ENCODE data around the gene PCK1.

PCK1 gene

GRCh38 chr20:57608516-57608915 is 47.6 kb downstream of the PCK1 start:
- no peak for DNase-seq

- no peak for DNase-seq
These were observed 48.4 kb downstream of the PCK1 start for GRCh38 chr20:57609086-57609841.

- no peak for DNase-seq
These were observed 48.9 kb downstream of the PCK1 start for GRCh38 chr20:57609842-57610167.

DNA sequence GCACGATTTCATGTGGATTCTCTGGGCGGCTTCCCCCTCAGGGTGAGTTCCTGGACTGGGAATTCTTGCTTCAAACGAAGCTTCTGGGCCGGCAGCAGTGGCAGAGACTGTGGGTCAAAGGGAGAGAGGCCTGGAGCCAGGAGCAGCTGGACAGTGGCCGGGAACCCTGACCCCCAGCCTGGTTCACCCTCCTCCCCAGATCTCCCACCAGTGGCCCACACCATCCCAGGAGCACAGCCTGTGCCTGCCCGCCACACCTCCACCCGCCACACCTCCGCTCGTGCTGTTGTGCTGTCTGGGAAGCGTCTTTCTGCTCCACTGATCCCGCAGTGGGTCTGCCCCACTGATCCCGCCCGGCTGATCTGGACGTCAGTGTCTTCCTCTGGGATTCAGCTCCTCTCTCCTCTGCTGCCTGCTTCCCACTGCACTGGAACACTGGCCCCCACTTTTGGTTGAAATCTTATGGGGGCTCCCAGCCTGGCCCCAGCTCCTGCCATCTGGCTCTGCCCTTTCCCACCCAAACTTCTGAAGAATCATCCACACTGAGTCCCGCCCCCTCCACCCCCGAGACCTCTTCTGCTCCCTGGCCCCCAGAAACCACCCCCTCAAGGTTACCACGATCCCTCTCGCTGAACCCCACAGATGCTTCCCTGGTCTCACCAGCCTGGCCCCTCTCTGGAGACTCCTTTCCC is 49.5 kb downstream of the PCK1 start:
- no peak for DNase-seq

- no peak for DNase-seq
These were observed 50.8 kb downstream of the PCK1 start for GRCh38 chr20:57611586-57612311.

- no peak for DNase-seq
These were observed 51.5 kb downstream of the PCK1 start for GRCh38 chr20:57612436-57612835.

DNA sequence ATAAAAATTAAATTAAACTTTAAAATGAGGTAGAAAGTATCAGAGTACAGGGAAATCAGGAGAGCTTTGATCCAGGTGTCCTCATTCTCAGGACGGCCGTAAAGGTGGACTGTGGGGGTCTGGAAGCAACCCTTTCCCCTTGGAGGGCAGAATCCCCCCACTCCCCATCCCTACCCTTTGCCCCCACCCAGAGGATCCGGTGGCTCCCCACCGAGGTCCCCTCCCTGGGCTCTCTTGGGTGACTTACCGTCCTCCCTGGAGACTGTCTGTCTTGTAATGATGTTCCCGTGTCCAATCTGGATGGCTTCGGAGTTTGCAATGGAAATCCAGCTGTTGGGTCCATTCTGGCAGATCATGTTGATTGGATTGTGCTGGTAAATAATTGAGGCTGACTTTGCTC is 52.0 kb downstream of the PCK1 start:
- DNase-seq = no peak

DNA sequence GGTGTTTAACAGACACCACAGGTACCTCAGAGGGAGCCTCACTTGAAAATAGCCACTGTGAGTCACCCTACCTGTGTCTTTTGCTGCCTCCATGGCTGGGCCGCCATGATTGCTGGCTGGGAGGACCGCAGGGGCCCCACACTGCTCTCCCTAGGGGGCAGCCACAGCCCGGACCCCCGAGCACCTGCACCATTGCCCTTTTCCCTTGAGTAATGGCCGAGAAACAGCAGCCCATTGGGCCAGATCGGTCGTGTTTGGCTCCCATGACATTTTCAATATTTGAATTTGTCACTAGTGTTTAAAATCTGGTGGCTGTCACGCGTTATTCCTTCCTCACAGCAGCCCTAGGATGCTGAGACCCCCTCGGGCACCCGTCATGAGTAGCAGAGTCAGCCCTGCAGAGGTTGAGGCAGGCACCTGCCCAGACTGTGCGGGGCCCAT is 52.6 kb downstream of the PCK1 start:
- DNase-seq = no peak

- DNase-seq = no peak
These were observed 53.9 kb downstream of the PCK1 start for GRCh38 chr20:57614490-57615444.

GRCh38 chr20:57615445-57615811 is 54.5 kb downstream of the PCK1 start:
- DNase-seq = no peak

DNA sequence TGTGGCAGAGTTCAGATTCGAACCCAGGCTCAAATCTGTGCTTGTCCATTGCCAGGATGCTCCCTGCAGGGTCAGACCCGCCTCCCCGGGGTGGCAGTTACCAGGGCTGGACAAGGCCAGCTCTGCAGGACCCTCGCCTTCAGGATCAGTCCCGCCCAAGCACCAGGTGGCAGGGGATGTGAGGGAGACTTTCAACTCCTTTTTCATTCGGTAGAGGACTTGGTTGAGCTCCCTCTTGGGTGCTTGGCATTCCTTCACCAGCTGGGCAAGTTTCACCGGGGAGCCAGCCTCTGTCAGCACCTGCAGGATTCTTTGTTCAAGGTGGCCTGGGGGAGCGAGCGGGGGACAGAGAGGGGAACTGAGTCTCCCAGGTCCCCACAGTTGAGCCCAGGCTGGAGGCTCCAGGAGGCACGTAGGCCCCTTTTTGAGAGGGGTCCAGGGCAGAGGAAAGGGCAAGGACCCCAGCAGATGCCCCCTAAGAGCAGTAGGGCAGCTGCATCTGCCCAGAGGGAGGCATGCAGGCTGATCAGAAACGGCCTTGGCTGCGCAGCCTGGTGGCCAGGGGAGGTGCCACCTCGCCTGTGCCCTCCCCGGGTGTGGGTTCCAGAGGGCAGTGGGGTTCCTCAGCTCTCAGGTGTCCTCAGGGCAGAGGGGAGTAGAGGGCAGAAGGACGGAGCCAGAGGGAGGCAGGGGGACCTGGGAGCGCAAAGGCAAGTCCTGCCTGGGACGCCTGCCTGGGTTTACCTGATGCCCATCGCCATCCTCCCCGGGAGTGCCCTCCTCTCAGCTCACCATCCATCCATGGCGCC is 55.4 kb downstream of the PCK1 start:
- no peak for DNase-seq

GRCh38 chr20:57617079-57617795 is 56.3 kb downstream of the PCK1 start:
- DNase-seq = no peak

All from effector CD8-positive, alpha-beta T cell (primary cell).